Ascending aorta (tissue), 2 donors: ENCODE data around the gene FANCI. TPM values are rescaled to one million over a fixed set of nuclear protein-coding genes. Genes with fewer than 3 reads are reported as not detected.

ENCODE experiments used
- DNase-seq, 2 donors: peaks; one replicate each; pipeline ENCODE4 v3.0.0-alpha.2; 2019; ENCODE audit warnings: low spot score in 2 of 2
- H3K27ac ChIP-seq, 2 donors: fragments of 200-600 bp; sonication (generic); one replicate each; pipeline ENCODE4 v1.5.1; 2016 to 2017; ENCODE audit warnings: mild to moderate bottlenecking in 1 of 2
- H3K27me3 ChIP-seq: fragments of 200-600 bp; sonication (generic); one replicate; pipeline ENCODE4 v1.5.1; 2017
- H3K36me3 ChIP-seq, 2 donors: fragments of 200-600 bp; sonication (generic); one replicate each; pipeline ENCODE4 v1.5.1; 2016
- H3K4me1 ChIP-seq, 2 donors: fragments of 200-600 bp; sonication (generic); one replicate each; pipeline ENCODE4 v1.5.1; 2016 to 2017; ENCODE audit warnings: mild to moderate bottlenecking in 1 of 2
- H3K4me3 ChIP-seq, 2 donors: fragments of 200-600 bp; sonication (generic); one replicate each; pipeline ENCODE4 v1.5.1; 2016 to 2017; ENCODE audit warnings: mild to moderate bottlenecking in 1 of 2
- H3K9me3 ChIP-seq, 2 donors: fragments of 200-600 bp; sonication (generic); one replicate each; pipeline ENCODE4 v1.5.1; 2016
- CTCF ChIP-seq, 3 experiments: fragments of 200-600 bp in 2 of 3; fragments of 450-650 bp in 1 of 3; sonication (generic) in 2 of 3; IDR thresholded peaks; one replicate each; pipeline ENCODE4 v1.5.1; 2016 to 2019; ENCODE audit warnings: antibody characterized with exemption in 3 of 3, mild to moderate bottlenecking in 1 of 3, moderate library complexity in 1 of 3
- intact Hi-C: fragments of 100-400 bp; cut with DNase I; formaldehyde crosslinking; loops from one replicate; pipeline ENCODE4 v1.15.1; 2023
- total RNA-seq: library from RNA; depleted of rRNA; stranded (reverse); fragments of >200 nt; gene quantifications from one replicate; pipeline ENCODE4 v1.1.0, GENCODE V29; 2016

FANCI gene
- total RNA-seq, 1 donor from 2014 or later = not detected

DNA sequence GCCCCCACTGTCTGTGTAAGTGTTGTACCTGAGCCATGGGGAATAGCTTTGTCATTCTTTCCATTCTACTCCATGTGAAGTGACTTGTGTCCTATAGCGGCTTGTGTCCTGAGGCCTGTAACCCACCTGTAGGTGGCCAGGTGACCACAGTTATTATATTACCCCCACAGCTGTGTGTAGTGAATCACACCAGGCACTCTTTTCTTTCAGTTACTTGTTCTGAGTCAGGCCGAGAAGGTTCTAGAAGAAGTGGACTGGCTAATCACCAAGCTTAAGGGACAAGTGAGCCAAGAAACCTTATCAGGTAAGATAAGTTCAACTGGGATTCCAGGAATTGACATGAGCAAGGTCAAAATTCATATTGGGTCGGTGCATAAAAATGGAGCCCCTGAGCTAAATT, 61.6 kb downstream of the FANCI start:
- Histone ChIP-seq H3K27me3 (no peaks in the 10 kb centered on the region), H3K4me1 (no peaks in the 10 kb centered on the region), H3K9me3 (no peaks in the 10 kb centered on the region), H3K27ac (no peak overlapping the region), H3K36me3 (no peaks in the 10 kb centered on the region), H3K4me3 (no peak overlapping the region)
- no peak for TF ChIP-seq CTCF (IDR thresholded peaks at IDR 0.05)
- intact Hi-C loops = no loop called here
- no peak for DNase-seq

DNA sequence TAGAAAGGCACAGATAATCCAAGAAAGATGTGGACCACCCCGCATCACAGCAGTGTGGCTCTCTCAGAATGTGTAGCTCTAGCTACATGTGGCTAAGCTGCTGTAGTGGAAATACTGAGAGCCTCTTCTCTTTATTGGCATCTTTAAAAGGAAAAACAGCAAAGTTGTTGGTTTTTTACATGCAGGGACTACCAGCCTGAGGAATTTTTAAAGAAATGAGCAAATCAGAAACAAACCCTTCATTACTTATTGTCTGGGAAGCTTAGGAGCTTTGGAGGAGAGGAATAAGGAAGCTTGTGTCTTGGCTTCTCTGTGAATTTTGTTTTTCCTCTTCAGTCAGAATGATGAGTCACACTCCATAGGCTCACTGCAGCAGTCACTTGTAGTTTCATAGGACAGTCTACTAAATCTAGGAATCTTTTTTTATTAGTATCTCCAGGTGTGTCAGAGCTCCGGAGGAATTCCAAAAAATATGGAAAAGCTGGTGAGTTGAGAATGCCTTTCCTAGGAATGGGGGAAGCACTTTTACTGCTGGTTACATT, 63.3 kb downstream of the FANCI start:
- Histone ChIP-seq H3K27ac (no peak overlapping the region), H3K27me3 (no peaks in the 10 kb centered on the region), H3K9me3 (no peaks in the 10 kb centered on the region), H3K4me1 (no peaks in the 10 kb centered on the region), H3K36me3 (no peaks in the 10 kb centered on the region), H3K4me3 (no peak overlapping the region)
- no peak for DNase-seq
- TF ChIP-seq CTCF (IDR thresholded peaks at IDR 0.05) = no peak
- intact Hi-C loops = no loop called here

DNA sequence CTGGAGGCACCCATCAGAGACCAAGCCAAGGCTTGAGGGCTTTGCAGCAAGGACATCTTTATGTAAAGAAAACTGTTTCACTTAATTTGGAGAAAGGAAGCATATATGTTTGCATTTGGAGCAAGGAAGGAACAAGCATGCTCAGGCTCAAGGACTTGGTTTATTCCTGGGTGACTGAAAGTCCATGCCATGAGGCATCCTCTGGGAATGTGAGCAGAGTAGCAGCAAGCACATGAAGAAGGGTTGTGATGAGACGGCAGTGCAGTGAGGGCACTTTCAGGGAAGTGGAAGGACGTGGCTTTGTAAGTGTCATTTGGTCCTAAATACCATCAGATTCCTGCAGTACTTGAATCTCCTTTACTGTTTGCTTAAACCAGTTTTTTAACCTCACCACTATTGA, 64.0 kb downstream of the FANCI start:
- H3K4me1 ChIP-seq = no peaks in the 10 kb centered on the region
- no peak for DNase-seq
- no peak overlapping the region for H3K4me3 ChIP-seq
- no peaks in the 10 kb centered on the region for H3K36me3 ChIP-seq
- H3K27me3 ChIP-seq = no peaks in the 10 kb centered on the region
- no peaks in the 10 kb centered on the region for H3K9me3 ChIP-seq
- intact Hi-C loops = no loop called here
- TF ChIP-seq CTCF (IDR thresholded peaks at IDR 0.05) = no peak
- H3K27ac ChIP-seq = no peak overlapping the region

DNA sequence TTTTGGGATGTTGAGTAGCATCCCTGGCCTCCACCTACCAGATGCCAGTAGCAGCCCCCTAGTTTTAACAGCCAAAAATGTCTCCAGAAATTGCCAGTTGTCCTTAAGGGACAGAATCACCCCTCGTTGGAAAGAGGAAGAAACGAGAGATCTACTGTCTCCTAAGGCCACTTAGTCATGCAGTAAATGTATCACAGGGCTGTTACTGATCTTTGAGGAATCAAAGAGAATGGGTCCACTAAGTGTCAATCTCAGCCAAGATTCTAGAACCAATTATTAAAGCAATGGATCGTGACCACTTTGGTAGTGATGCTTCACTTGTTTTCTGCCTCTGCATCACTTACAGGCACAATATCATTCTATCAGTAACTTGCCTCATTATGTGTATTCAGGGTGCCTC, 64.5 kb downstream of the FANCI start:
- DNase-seq = no peak
- Histone ChIP-seq H3K4me1 (no peaks in the 10 kb centered on the region), H3K4me3 (no peak overlapping the region), H3K27me3 (no peaks in the 10 kb centered on the region), H3K27ac (no peak overlapping the region), H3K9me3 (no peaks in the 10 kb centered on the region), H3K36me3 (no peaks in the 10 kb centered on the region)
- TF ChIP-seq CTCF (IDR thresholded peaks at IDR 0.05) = no peak
- intact Hi-C loops = no loop called here

- no peak overlapping the region for H3K27ac ChIP-seq
- DNase-seq = no peak
- intact Hi-C loops = no loop called here
- no peak for TF ChIP-seq CTCF (IDR thresholded peaks at IDR 0.05)
- no peaks in the 10 kb centered on the region for H3K27me3 ChIP-seq
- no peaks in the 10 kb centered on the region for H3K9me3 ChIP-seq
- no peaks in the 10 kb centered on the region for H3K4me1 ChIP-seq
- H3K4me3 ChIP-seq = no peak overlapping the region
- peaks cover 0 to under 1% of the 10 kb centered on the region in 2 donors for H3K36me3 ChIP-seq
Measured at GRCh38 chr15:89309993-89310392, 66.2 kb downstream of the FANCI start.

DNA sequence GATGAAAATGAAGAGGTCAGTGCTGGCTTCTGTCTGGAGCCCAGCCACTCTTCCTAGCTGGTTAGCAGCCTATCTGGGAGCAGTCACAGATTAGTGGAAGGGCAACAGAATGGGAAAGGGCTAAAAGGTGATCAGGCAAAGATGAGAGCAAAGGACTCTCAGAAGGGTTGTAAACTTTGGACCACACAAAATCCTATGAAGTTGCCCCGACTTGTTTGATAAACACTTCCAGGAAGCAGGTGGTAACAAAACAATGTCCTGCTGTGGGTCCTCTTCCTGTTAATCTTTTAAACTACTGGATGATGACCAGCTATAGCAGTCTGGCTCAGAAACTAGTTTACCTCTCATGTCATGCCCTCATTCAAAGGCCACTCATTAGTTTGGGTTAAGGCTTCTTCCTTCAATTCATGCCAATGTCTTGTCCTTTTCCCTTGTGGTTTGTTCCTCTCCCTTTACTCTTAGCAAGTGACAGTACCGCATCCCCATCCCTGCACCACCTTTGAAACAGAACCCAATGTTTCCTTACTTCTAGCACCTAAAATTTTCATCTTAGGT, 71.7 kb downstream of the FANCI start:
- no peak for DNase-seq
- Histone ChIP-seq H3K36me3 (peaks cover 38 to 54% of the 10 kb centered on the region in 2 donors), H3K4me1 (no peaks in the 10 kb centered on the region), H3K9me3 (no peaks in the 10 kb centered on the region), H3K4me3 (no peak overlapping the region), H3K27me3 (no peaks in the 10 kb centered on the region), H3K27ac (no peak overlapping the region)
- no peak for TF ChIP-seq CTCF (IDR thresholded peaks at IDR 0.05)
- intact Hi-C loops = no loop called here
